HG02623 (cell line): Measurements from ENCODE around the gene KLHDC8A.
"Not testable (repeated sequence)": the region's sequence is repeated elsewhere in the genome, so short reads cannot be mapped to it uniquely, and the experiment has no call there.

ENCODE experiments used
- ATAC-seq: cut with Tn5 transposase; IDR thresholded peaks from one replicate; pipeline ENCODE4 v1.9.1; 2021; ENCODE audit warnings: moderate library complexity; ENCODE audit not compliant: unreplicated experiment

The KLHDC8A gene

GRCh38 chr1:205371871-205372660 is 15.3 kb upstream of the KLHDC8A start:
- ATAC-seq = no peak

GRCh38 chr1:205370780-205371179 is 14.1 kb upstream of the KLHDC8A start:
- ATAC-seq = no peak

GRCh38 chr1:205369701-205370123 is 13.0 kb upstream of the KLHDC8A start:
- no peak for ATAC-seq

DNA sequence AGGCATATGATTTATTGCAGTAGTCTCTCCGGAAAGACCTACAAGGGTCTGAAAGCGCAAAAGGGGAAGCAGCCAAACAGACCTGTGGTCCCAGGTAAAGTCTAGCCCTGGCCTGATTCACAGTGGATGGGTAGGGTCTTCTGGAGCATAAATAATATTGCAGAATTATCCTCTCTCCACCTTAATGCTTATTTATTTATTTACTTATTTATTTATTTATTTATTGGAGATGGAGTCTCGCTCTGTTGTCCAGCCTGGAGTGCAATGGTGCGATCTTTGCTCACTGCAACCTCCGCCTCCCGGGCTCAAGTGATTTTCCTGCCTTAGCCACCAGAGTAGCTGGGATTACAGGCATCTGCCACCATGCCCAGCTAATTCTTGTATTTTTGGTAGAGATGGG is 11.8 kb upstream of the KLHDC8A start:
- ATAC-seq = no peak

DNA sequence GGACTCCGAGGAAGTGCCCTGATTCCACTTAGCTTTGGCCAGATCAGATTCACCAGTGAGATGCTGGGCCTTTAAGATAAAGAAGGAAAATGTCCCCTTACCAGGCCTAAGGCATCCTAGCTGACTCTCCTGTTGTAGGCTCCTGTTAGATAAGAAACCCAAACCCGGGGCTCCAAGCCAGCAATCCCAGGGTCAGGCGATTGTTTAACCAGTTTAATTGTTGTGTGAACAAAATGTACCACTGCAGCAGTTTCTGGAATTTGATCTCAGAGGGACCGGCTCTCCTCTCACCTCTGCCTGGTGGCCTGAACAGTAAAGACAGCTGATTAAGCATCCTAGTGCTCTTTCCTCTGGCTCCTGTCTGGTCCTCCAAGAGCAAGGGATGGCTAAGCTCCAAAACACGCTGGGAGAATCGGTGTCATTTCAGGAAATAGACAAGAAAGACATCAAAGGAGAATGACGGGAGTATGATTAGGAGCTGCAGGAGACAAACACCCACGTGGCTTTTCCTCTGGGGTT is 9.3 kb upstream of the KLHDC8A start:
- no peak for ATAC-seq

GRCh38 chr1:205365086-205365485 is 8.4 kb upstream of the KLHDC8A start:
- not testable (repeated sequence) for ATAC-seq

DNA sequence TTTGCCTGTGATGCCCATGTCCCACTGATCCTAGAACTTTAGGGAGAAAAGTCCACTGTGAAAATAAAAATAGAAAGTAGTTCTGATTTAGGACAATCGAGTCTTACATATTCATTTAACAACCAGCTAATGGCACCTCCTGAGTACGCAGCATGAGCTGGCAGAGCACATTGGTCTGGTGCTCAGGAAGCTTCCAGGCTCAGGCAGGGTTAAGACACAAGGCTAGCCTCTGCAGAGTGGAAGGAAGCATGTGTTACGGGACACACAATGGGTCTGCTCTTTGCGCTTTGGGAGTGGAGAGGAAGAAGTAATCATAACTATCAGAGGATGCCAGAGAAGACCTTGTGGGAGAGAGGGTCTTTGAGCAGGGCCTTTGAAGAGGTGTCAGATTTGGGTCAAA is 4.2 kb upstream of the KLHDC8A start:
- no peak for ATAC-seq

DNA sequence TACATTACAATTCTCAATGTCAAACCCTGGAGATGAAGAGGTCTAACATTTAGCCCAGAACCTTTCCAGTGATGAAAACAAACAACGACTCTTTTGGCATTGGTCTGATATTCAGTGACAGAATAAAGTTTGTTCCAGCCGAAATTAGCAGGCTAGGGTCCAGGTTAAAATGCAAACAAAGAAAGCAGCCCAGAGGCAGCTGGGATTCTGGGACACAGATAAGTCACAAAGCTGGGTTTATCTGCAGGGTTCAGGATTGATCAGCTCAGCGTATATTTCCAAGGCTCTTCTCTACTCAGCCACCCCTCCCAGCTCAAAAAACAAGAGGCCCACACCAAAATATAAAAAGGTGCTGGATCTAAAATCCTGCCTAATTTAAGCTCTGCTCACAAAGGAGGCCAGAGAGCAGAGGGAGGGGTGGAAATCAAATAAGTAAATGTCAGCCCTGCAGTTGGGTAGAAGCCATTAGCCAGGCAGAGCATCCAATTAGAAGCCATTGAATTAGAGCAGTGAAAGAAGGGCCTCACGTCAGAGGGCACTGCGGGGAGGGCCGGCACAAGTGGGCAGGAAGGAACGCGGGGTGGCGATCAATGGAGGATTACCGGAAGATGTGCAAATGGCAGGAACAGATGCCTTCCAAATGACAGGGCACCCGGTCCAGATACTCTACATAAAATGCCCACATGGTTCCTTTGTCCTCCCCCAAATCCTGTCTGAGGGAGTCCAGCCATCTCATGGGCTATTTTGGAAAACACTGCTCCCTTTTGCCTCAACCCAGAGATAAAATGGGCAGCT is 3.2 kb upstream of the KLHDC8A start:
- no peak for ATAC-seq

- ATAC-seq = no peak
Measured at GRCh38 chr1:205358579-205358978, 1.9 kb upstream of the KLHDC8A start.

GRCh38 chr1:205357567-205357966 is 845 bp upstream of the KLHDC8A start:
- ATAC-seq = no peak

- no peak for ATAC-seq
Measured at GRCh38 chr1:205355075-205355453, 1.7 kb downstream of the KLHDC8A start.

GRCh38 chr1:205354259-205355074 is 2.3 kb downstream of the KLHDC8A start:
- no peak for ATAC-seq

DNA sequence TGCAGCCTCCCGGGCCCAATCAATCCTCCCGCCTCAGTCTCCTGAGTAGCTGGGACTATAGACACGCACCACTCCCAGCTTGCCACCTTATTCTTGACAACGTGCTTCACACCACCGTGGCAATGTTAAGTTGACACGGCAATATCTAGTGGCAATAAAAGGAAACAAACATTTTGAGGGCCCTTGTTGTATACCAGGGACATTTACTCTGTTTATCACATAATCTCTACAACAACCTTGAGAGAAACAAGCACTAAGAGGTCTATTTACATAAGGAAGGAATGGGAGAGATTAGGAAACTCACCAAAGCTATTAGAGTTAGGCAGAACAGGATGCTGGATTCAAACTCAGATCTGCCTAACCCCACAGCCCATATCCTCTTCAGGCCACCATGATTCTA is 3.1 kb downstream of the KLHDC8A start:
- no peak for ATAC-seq

DNA sequence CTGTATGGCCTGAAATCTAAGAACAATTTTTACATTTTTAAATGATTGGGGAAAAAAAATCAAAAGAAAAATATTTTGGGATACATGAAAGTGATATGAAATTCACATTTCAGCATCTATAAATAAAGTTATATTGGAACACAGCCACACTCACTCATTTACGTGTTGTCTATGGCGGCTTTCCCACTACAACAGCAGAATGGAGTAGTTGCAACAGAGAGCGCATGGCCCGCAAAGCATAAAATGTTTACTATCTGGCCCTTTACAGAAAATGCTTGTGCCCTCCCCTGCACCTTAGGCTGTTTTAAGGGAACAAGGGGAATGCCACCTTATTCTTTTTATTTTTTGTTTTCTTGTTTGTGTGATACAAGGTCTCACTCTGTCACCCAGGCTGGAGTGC is 3.5 kb downstream of the KLHDC8A start:
- ATAC-seq = no peak

DNA sequence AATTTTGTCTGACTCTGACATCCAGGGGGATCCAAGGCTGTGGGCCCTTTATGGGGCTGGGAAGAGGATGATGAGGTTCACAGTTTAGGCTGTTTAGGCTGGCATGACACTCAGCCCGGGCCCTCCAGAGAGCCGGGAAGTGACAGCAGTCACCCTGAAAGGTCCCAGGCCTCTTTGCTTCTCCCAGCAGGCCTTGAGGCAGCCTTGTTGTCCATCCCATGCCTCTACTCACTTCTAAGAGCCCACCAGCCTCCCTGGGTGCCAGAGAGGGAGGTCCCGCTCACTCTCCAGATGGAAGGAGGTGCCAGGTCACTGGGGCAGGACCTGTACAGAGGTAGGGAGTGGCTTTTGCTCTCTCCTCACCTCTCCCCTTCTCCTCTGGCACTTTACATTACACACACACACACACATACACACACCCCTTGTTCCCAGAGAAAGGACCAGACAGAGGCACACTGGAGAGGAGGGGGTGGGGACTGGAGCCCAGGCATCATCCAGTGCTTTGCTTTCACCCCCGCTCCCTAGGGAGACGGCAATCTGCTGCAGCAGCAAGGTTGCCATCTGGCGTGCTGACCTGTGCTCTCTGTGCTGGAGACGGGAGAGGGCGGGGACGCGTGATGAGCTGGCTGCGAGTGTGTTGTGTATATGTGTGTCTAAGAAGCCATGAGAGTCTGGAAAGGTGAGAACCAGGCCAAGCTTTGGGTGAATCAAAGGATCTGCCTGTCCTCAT is 4.6 kb downstream of the KLHDC8A start:
- ATAC-seq = no peak

- ATAC-seq = no peak
Measured at GRCh38 chr1:205350691-205351141, 6.0 kb downstream of the KLHDC8A start.

DNA sequence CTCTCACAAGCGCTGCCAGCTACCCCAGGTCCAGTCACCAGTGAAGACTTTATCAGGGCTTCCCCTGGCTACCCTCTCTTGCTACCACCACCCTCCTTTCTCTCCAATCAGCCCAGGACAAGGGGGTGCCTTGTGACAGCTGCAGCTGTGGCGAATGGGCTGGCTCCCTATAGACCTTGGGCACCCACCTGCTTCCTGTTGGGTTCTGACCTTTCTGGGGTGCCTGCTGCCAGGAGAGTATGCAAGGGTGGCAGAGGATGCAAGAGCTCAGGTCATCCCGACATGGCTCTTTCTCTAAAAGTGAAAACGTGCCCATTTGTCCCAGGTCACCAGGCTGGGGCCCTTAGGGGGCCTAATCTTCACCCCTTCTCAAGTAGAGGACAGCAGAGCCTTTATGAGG is 6.6 kb downstream of the KLHDC8A start:
- no peak for ATAC-seq

- ATAC-seq = no peak
Measured at GRCh38 chr1:205348554-205349487, 7.9 kb downstream of the KLHDC8A start.

DNA sequence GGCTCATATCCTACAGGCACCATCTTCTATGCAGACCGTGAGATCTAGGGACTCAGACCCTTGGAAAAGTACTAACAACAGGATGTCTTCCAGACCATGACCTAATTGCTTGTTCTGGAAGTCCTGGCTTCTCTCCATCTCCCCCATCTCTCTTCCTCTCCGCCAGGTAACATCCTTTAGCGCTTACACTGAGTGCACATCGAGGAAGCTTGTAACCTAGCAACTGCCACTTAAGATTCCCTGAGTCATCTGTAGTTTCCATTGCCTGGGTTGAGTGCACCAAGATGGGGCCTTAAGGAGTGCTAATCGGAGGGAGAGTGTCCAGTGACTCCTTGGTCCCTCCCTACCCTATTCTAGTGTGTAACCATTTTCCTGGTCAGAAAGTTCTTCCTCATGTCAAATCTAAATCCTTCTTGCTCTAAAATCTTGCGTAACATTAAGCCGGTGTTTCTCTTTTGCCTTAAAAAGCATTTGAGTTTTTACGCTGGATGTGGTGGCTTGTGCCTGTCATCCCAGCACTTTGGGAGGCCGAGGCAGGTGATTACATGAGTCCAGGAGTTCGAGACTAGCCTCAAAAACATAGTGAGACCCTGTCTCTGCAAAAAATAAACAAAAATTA is 9.7 kb downstream of the KLHDC8A start:
- ATAC-seq = no peak
